ENCODE measurements around the gene RNF150. TPM values are rescaled to one million over a fixed set of nuclear protein-coding genes. Genes with fewer than 3 reads are reported as not detected.
"Not testable (repeated sequence)": the region's sequence is repeated elsewhere in the genome, so short reads cannot be mapped to it uniquely, and the experiment has no call there.

RNF150 gene
- total RNA-seq, 1 donor from 2014 or later: 53.3 TPM

DNA sequence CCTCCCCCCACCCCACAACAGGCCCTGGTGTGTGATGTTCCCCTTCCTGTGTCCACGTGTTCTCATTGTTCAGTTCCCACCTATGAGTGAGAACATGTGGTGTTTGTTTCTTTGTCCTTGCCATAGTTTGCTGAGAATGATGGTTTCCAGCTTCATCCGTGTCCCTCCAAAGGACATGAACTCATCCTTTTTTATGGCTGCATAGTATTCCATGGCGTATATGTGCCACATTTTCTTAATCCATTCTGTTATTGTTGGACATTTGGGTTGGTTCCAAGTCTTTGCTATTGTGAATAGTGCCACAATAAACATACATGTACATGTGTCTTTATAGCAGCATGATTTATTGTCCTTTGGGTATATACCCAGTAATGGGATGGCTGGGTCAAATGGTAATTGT is 312.7 kb downstream of the RNF150 start:
- DNase-seq; intact Hi-C loops (cut with DNase I); ATAC-seq (ENCODE audit: poor library complexity): not testable (repeated sequence)

DNA sequence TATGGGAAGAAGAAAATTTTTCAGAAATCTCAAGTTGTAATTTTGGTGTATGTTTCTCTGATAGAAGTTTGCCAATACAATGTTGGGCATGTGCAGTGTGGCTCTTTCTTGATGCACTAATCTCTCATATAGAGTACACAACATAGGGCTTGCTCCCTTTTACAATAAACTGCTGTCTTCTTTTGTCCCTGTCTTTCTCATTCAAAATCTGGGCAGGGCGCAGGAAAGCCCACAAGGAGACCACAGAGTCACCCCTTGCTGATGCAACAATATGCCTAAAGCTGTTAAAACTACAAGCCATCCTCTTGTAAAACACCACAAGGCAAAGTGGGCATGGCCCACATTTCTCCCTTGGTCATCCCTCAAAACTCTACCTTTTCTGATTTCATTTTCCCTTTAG is 313.7 kb downstream of the RNF150 start:
- DNase-seq (no peak), ATAC-seq (ENCODE audit: poor library complexity) (no peak)
- intact Hi-C loops (cut with DNase I): no loop called here

DNA sequence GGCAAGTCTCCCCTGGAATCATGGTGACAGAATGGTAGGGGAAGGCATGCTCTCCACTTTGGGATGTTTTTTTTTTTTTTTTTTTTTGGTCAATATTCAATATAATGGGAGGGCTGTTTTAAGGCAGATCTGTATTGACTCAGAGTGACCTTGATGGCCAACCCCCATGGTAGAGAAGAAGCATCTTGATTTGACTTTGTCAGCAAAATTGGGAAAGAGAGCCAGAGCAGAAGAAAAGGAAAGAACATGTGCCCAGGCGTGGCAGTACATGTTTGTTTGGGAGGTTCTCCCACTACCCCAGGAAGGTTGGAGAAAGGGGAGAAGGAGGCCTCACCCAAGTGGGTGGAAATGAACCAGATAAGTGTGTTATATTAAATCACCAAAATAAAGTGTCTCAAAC is 314.8 kb downstream of the RNF150 start:
- intact Hi-C loops (cut with DNase I): no loop called here
- ATAC-seq (ENCODE audit: poor library complexity) (no peak), DNase-seq (no peak)

DNA sequence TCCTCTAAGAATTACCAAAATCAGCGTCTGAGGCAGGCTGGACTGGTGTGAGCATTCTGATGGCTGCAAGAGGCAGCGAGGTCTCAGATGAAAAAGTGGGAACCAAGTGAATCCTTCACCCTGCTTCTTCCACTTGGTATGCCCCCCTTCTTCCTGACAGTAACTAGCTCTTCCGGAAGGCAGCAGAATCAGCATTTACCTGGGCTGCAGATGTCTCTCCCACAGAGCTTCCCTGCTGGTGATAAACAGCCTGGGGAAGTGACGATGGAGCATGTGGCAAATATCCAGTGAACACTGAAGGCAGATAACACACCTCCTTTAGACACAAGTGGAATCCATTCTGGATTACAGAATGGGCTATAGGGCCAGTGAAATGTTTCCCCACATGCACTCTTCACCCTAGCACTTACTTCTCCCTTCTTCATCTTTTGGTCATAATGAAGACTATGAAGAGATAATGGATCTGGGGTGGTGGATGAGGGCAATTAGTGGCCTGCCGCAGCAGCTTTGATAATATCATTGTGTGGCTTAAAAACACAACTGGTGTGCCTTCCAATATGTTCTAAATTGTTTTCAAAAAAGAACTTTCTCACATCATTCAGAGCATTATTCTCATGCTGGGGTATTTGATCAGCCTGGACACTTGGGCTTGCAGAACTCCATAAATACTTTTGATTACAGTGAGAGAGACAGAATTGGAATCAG is 316.3 kb downstream of the RNF150 start:
- intact Hi-C loops (cut with DNase I): no loop called here
- no peak for ATAC-seq (ENCODE audit: poor library complexity)
- no peak for DNase-seq

DNA sequence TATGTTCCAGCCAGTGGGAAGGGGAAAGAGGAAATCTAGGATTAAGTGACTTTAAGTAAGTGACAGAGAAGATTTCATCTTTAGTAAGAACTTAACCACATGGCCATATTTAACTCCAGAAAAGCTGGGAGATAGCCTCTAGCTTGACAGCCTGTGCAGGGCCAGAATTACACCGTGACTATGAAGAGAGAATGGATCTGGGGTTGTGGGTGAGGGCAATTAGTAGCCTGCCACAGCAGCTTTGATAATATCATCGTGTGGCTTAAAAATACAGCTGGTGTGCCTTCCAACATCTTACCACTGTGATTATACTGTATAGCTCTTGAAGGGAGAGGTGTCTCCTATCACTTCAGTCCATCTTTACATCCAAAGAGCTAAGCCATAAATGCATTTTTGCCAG is 319.5 kb downstream of the RNF150 start:
- no peak for DNase-seq
- intact Hi-C loops (cut with DNase I): no loop called here
- ATAC-seq (ENCODE audit: poor library complexity): no peak

DNA sequence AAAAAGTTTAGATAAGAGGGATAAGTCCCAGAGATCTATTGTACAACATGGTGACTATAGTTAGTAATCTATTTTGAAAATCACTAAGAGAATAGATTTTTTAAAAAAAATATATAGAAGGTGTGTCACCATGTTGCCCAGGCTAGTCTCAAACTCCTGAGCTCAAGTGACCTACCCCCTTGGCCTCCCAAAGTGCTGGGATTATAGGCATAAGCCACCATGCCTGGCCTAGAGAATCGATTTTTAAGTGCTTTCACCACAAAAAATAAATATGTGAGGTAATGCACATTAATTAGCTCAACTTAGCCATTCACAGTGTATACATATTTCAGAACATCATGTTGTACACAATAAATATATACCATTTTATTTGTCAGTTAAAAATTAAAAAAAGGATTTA is 320.4 kb downstream of the RNF150 start:
- DNase-seq: no peak
- ATAC-seq (ENCODE audit: poor library complexity): no peak
- intact Hi-C loops (cut with DNase I): no loop called here

DNA sequence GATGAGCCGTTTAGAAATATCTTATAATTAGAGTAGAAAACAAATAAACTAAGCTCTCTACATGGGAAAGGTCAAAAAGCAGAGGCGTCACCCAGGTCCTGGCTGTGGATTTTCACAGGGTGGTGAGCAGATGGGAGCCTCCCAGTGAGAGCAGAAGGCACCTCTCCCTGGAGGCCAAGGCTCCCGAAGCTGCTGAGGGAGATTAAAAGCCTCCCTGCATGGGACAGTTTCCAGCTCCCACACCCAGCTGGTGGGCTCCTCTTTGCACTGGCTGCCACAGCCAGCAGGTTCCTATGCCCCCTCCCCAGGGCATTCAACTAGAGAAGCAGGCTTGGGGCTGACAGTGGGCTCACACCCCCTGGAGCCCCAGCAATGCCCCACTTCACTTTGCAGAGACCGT is 321.8 kb downstream of the RNF150 start:
- DNase-seq: no peak
- intact Hi-C loops (cut with DNase I): no loop called here
- no peak for ATAC-seq (ENCODE audit: poor library complexity)

DNA sequence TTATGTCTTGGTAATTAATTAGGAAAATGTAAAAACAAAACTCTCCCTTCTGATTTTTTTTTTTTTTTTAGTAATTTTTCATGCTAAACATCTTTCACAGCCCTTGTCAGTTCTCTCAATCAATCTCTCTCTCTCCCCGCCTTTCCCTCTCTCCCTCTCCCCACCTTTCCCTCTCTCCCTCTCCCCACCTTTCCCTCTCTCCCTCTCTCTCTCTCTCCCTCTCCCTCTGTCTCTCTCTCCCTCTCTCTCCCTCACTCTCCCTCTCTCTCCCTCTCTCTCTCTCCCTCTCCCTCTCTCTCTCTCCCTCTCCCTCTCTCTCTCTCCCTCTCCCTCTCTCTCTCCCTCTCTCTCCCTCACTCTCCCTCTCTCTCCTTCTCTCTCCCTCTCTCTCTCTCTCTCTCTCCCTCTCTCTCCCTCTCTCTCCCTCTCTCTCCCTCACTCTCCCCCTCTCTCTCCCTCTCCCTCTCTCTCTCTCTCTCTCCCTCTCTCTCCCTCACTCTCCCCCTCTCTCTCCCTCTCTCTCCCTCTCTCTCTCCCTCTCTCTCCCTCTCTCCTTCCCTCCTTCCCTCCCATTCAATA is 322.6 kb downstream of the RNF150 start:
- not testable (repeated sequence) for DNase-seq; ATAC-seq (ENCODE audit: poor library complexity)

More for the DNA sequence above, 322.6 kb downstream of the RNF150 start:
- intact Hi-C loops (cut with DNase I): not testable (repeated sequence)

Other genes with a start within 250 kb of the RNF150 start
- 147 TPM for gene ZNF330, start 87.4 kb upstream of the RNF150 start, total RNA-seq